GM19328 (cell line): ENCODE results near the gene SLC5A4.
"Not testable (repeated sequence)": the region's sequence is repeated elsewhere in the genome, so short reads cannot be mapped to it uniquely, and the experiment has no call there.

Experiments
- ATAC-seq: cut with Tn5 transposase; IDR thresholded peaks from one replicate; pipeline ENCODE4 v1.9.1; 2021; ENCODE audit warnings: mild to moderate bottlenecking, moderate library complexity; ENCODE audit not compliant: unreplicated experiment

The SLC5A4 gene

DNA sequence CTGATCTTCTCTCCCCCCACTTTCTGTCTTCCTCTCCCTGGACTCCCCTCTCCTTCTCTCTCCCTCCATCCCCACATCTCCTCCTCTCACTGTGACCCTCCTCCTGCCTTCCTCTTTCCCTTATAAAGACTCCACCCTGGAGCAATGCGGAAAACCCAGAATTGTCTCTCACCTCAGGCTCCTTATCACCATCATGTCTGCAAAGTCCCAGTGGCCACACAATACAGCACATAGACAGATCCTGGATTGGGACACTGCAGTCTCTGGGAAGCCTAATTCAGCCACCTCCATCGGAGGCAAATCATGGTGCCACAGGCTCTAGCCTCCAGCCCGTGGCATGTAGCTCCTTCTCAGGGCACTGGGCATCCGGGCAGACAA, 53.0 kb downstream of the SLC5A4 start:
- ATAC-seq = no peak

DNA sequence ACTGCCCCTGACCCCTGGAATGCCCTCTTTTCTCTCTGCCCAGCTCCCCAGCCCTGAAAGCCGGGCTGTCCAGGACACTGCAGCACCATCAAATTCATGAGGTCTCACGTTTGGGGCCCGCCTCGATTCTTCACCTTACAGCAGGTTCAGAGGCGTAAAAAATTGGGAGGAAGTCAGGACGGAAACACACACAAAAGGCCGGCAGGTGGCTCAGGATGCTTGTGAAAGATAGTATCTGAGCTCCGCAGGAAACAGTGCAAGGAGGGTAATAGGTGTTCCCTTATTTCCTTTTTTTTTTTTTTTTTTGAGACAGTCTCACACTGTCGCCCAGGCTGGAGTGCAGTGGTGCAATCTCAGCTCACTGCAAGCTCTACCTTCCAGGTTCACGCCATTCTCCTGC, 54.4 kb downstream of the SLC5A4 start:
- ATAC-seq = no peak

DNA sequence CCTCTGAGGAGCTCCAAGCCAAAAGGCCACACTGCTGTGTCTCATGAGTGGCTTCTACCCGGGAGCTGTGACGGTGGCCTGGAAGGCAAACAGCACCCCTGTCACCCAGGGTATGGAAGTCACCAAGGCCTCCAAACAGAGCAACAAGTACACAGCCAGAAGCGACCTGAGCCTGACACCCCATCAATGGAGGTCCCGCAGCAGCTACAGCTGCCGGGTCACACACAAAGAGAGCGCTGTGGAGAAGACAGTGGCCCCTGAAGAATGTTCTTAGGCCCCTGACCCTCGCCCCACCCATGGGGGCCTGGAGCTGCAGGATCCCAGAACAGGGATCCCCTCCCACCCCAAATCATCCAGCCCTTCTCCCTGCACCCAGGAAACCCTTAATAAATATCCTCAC, 55.2 kb downstream of the SLC5A4 start:
- no peak for ATAC-seq

DNA sequence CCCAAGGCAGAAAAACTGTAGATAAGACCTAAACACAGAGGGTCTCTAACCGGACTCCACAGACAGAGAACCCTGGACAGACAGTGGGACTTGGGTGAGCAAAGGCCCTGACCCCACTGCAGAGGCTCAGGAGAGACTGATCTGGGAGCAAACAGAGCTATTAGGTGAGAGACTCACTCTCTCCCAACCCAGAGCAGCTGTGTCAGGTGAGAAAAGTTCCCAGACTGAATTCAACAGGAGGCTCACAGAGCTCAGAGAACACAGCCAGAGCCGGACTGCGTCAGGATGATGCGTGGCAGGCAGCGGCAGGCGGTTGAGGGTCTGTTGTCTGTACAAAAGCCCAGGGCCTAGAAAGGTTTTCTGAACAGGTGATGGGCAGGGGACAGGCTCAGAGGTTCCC, 55.8 kb downstream of the SLC5A4 start:
- ATAC-seq = no peak

DNA sequence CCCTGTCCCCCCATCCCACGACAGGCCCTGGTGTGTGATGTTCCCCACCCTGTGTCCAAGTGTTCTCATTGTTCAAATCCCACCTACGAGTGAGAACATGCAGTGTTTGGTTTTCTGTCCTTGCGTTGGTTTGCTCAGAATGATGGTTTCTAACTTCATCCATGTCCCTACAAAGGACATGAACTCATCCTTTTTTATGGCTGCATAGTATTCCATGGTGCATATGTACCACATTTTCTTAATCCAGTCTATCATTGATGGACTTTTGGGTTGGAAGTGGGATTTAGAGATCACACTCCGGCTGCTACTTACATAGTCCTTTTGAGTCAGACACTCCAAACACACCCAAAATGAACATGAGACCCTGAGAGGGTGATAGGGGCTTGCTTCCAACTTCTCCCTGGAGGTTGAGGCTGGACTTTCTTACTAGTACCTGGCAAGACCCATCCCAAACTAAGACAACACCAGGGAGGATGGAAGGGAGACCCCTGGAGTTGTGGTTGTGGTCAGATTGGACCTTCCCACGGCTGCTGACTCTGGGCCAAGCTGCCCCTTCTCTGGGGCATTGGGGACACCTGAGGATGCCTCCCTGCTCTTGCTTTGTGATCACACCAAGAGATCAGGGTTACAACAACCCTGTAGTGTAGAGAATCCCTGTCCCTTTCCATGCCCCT, 57.5 kb downstream of the SLC5A4 start:
- not testable (repeated sequence) for ATAC-seq

DNA sequence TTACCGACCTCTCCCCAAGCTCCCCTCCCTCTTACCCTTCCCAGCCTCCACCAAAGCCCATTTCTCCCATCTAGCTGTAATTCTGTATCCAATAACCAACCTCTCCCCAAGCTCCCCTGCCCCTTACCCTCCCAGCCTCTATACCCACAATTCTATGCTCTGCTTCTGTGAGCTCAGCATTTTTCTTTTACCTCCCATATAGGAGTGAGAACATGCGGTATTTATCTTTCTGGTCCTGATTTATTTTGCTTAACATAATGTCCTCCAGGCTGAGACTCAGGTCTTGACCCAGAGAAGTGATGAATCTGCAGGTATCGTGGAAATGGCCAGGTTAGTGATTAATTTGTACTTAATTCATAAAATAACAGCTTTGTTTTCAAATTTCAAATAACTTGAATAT, 59.2 kb downstream of the SLC5A4 start:
- not testable (repeated sequence) for ATAC-seq

DNA sequence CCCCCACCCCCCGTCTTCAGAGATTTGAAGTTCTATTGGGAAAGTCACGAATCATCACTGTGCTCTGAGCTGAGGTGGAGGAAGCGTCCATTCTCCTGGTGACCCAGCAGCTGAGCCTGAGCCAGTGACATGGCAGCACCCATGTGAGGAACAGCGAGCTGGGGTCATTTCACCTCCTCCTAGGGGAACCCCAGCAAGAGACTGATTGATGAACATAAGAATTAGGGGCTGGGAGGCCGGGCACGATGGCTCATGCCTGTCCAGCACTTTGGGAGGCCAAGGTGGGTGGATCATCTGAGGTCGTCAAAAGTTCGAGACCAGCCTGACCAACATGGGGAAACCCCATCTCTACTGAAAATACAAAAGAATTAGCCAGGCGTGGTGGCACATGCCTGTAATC, 61.8 kb downstream of the SLC5A4 start:
- ATAC-seq = not testable (repeated sequence)

DNA sequence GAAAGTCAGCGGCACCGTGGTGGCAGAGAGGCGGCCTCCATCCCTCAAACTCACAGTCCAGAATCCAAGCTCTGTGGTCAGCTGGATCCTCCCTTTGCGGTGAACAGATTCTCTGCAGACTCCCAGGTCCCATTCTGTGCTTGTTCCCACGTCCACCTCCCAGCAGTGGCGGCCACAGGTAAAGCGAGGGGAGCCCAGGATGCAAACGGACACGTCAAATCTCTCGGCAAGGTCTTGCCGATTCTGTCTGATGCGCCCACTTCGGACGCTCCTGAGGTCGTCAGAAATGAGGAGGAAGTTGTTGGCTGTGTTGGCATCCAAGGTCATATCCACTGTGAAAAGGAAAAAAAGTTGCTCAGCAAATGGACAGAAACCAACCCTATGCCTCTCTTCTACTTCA, 64.1 kb downstream of the SLC5A4 start:
- ATAC-seq = not testable (repeated sequence)

DNA sequence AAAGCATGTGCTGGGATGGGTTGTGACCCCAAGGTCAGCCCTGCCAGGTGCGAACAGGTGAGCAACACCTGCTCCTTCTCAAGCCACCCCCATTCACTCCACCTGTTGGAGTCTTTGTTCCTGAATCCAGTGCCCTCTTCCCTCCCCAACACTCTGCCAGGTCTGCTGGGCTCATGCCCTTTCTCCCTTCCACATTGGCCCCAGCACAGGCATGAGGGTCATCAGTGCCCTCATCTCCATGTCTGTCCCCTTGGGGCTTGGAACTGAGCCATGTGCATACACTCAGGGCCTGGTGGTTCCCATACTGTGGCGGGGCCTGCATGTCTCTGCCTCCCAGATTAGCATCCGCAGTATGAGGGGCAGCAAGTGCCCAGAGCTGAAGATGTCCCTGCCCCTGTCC, 69.3 kb downstream of the SLC5A4 start:
- no peak for ATAC-seq

DNA sequence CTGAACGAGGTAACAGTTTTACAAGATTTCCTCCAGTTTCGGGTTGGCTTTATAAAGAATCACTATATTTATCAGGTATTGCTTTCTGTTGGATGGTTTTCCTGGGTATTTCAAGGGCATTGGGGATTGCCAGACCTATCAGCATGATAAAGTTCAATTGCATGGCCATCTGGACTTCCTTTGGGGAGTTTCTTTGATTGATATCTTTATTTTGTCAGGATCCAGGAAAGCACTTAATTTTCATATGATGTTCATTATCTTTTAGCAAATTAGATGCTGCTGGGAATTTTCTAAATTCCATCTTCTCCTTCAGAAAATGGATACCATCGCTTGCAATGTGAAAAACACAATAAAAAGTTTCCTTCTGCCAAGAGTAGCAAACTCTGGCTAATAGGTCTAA, 71.5 kb downstream of the SLC5A4 start:
- no peak for ATAC-seq

DNA sequence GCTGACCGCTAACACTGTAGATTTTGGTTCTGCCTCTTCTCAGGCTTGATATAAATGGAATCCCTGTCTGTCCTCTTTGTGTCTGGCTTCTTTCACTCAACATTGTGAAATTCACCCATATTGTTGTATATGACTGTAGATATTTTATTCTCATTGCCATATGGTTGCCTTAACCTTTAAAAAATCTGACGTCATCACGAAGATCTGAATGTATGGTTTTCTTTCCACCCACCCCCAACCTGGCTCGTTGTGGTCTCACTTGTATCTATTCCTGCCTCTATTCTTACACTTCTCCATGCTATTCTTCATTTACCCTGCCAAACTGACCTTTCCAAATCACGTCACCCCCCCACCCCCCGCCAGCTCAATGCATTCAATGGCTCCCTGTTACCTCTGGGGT, 74.1 kb downstream of the SLC5A4 start:
- no peak for ATAC-seq

DNA sequence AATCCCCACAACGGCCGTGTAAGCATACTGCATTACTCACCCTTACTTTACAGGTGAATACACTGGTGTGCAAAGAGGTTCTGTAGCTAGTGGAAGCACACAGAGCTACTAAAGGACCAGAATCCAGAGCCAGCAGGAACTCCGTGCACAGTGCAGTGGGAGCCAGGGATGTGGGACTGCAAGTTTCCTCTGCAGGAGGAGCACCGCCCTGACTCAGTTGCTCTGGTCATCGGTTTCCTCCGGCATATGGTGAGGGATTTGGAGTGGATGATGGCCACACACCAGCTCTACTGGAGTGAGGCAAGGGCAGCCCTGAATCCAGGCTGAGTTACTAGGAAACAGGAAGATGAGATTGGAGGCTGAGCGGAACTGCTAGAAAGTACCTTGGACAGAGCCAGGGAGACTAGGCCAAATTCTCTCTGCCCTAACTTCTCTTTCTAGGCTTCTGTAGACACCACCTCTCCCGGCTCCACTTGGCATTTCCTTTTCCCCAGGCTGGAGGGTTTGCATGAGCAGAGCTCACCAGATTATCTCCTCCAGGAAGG, 77.9 kb downstream of the SLC5A4 start:
- no peak for ATAC-seq

DNA sequence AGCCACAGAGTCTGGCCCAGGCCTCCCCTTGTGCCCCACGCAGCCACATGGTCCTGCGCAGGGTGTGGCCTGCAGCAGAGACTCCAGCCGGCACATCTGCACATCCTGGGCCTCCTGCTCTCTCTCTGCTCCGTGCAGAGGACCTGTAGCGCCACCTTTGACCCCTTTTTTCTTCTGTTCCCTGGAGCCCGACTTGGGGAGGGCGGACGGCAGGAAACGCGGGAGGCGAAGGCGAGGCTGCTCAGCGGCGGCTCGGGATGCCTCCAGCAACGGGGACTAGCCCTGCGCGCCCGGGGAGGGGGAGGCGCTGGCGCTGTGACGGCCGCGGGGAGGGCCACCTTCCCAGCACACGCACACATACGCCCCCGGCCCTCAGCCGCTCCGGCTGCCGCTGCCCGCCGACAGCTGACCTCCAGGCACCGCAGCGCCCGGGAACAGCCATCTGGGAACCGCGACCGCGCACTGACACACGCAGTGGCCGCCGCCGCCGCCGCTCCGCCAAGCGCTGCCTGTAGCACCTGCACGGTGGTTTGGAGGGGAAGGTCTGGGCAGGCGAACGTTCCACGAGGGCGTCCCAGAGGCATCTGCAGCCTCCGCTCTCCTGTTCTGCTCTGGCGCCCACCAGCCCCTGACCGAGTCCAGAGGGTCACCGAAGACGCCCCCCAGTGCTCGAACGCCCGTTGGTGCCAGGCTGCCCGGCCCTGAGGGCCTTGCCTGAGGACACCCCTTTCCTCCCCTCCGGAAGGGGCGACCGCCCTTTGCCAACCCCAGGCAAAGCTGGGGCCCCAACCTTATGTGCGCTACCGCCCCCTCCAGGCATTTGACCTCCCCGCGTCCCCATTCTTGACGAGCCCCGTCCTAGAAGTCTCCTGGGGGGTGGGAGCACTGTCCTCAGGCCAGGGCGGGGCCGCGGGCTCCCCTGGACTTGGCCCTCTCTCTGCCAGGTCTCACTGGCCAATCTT, 79.2 kb downstream of the SLC5A4 start:
- no peak for ATAC-seq

DNA sequence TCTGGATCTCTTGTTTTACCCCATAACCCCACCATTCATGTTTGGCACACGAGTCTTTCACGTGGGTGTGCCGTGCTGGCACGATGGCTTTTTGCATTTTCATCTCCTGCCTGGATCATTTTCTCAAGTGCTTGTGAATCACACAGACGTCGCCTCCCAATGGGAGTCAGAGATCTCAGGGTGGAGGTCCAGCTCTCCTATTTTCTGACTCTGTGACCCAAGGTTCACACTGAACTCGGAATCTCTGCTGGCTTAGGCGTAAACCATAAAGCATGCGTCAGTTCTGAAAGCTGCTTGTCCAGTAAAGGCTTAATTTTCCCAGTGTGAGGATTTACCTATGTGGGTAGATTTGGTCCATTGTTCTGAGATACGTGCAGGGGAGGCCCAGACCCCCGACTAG, 80.0 kb downstream of the SLC5A4 start:
- no peak for ATAC-seq
